Activated T-helper 2 cell treated with anti-CD3 and anti-CD28 coated beads, Interferon-gamma antibody, Interleukin-2, Interleukin-4, amounts not matched to agents 10 μg/mL and 5 μg/mL and 100 μg/mL, durations not matched to agents 14 hours and 24 hours and 36 hours (primary cell): ENCODE results near the gene ATP8B4. TPM values are rescaled to one million over a fixed set of nuclear protein-coding genes. Genes with fewer than 3 reads are reported as not detected.
"Not testable (repeated sequence)": the region's sequence is repeated elsewhere in the genome, so short reads cannot be mapped to it uniquely, and the experiment has no call there.

Experiments
- DNase-seq: peaks from one replicate; pipeline ENCODE4 v3.0.0; 2021; ENCODE audit warnings: low spot score
- H3K27ac Mint-ChIP-seq: one replicate; pipeline ENCODE4 v1.8.0; 2021; ENCODE audit warnings: mixed read lengths
- H3K27me3 Mint-ChIP-seq: one replicate; pipeline ENCODE4 v1.8.0; 2021; ENCODE audit warnings: low read depth, mixed read lengths
- H3K36me3 Mint-ChIP-seq: one replicate; pipeline ENCODE4 v1.8.0; 2021; ENCODE audit warnings: low read depth, mixed read lengths
- H3K4me1 Mint-ChIP-seq: one replicate; pipeline ENCODE4 v1.8.0; 2021; ENCODE audit warnings: low read depth, mixed read lengths
- H3K4me3 Mint-ChIP-seq: one replicate; pipeline ENCODE4 v1.8.0; 2021; ENCODE audit warnings: low read depth, mild to moderate bottlenecking, moderate library complexity, mixed read lengths
- H3K9me3 Mint-ChIP-seq: one replicate; pipeline ENCODE4 v1.8.0; 2021; ENCODE audit warnings: mixed read lengths
- intact Hi-C: fragments of 100-400 bp; cut with micrococcal nuclease; formaldehyde crosslinking; loops from one replicate; pipeline ENCODE4 v1.15.1; 2023
- total RNA-seq: library from RNA; stranded (reverse); gene quantifications from 2 replicates; pipeline ENCODE4 v1.2.3, GENCODE V29; 2022

ATP8B4 gene
- total RNA-seq, 1 donor from 2014 or later, result 75.3 TPM

DNA sequence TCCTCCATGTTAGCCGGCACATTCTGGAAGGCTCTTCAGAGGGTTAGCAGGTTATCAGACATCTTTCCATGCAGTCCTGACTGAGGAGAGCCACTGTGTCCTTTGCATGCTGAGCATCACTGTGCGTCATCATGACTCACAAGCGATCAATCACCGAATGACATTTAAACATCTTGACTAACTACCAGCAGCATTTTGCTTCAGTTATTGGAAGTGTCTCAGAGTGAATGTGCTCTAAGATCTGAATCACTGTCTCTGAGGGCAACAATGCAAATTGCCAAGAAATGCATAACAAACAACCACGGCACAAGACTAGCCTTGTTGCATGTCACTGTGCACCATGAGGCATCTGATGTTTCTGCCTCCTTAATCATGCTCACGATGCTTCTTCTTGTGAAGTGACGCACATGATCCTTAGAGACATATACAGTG lies 18.3 kb upstream of the ATP8B4 start:
- H3K4me1 Mint-ChIP-seq, result peaks cover 65% of the 10 kb centered on the region
- intact Hi-C loops, result loop anchor here (2.0 to 10.0 kb wide), 5 partner anchors 45 to 1210 kb away; partner anchors contain the start of genes AP4E1 and SLC27A2
- DNase-seq, result no peak
- H3K27me3 Mint-ChIP-seq, result no peaks in the 10 kb centered on the region
- H3K4me3 Mint-ChIP-seq, result peak overlapping the region; percentile 73
- peaks cover 5% of the 10 kb centered on the region for H3K9me3 Mint-ChIP-seq
- H3K36me3 Mint-ChIP-seq, result peaks cover 41% of the 10 kb centered on the region
- H3K27ac Mint-ChIP-seq, result peak overlapping the region; percentile 91

GRCh38 chr15:50135031-50135551 lies 16.1 kb upstream of the ATP8B4 start:
- peak; percentile 63 for DNase-seq
- peaks cover 62% of the 10 kb centered on the region for H3K4me1 Mint-ChIP-seq
- H3K27me3 Mint-ChIP-seq, result no peaks in the 10 kb centered on the region
- peak overlapping the region; percentile 49 for H3K4me3 Mint-ChIP-seq
- peaks cover 41% of the 10 kb centered on the region for H3K36me3 Mint-ChIP-seq
- H3K9me3 Mint-ChIP-seq, result peaks cover 18% of the 10 kb centered on the region
- intact Hi-C loops, result loop anchor here (1.0 to 10.0 kb wide), 10 partner anchors 17 to 1208 kb away; partner anchors contain the start of genes AP4E1, DTWD1 and FAM227B
- H3K27ac Mint-ChIP-seq, result peak overlapping the region; percentile 91

- Mint-ChIP-seq H3K27me3 (no peaks in the 10 kb centered on the region), H3K36me3 (peaks cover 43% of the 10 kb centered on the region), H3K4me1 (peaks cover 61% of the 10 kb centered on the region), H3K4me3 (peak overlapping the region; percentile 41), H3K27ac (peak overlapping the region; percentile 91), H3K9me3 (peaks cover 20% of the 10 kb centered on the region)
- DNase-seq, result no peak
- intact Hi-C loops, result loop anchor here (1.0 to 10.0 kb wide), 10 partner anchors 16 to 1207 kb away; partner anchors contain the start of genes AP4E1, DTWD1 and FAM227B
Measured at GRCh38 chr15:50134524-50135024, 15.5 kb upstream of the ATP8B4 start.

DNA sequence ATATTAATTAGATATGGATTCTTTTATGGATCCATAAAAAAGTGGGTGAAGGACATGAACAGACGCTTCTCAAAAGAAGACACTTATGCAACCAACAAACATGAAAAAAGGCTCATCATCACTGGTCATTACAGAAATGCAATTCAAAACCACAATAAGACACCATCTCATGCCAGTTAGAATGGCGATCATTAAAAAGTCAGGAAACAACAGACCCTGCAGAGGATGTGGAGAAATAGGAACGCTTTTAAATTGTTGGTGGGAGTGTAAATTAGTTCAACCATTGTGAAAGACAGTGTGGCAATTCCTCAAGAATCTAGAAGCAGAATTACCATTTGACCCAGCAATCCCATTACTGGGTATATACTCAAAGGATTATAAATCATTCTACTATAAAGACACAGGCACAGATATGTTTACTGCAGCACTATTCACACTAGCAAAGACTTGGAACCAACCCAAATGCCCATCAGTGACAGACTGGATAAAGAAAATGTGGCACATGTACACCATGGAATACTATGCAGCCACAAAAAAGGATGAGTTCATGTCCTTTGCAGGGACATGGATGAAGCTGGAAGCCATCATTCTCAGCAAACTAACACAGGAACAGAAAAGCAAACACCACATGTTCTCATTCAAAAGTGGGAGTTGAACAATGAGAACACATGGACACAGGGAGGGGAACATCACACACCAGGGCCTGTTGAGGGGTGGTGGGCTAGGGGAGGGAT lies 13.4 kb upstream of the ATP8B4 start:
- DNase-seq, H3K27me3 Mint-ChIP-seq, H3K4me3 Mint-ChIP-seq: not testable (repeated sequence)
- Mint-ChIP-seq H3K9me3 (peaks cover 25% of the 10 kb centered on the region), H3K4me1 (peaks cover 51% of the 10 kb centered on the region), H3K27ac (peak overlapping the region; percentile 88), H3K36me3 (peaks cover 50% of the 10 kb centered on the region)
- intact Hi-C loops, result loop anchor here (10.0 kb wide), 1 partner anchor 318 kb away; no protein-coding TSS in a partner anchor

- no peak for DNase-seq
- Mint-ChIP-seq H3K9me3 (peaks cover 31% of the 10 kb centered on the region), H3K4me1 (peaks cover 52% of the 10 kb centered on the region), H3K27ac (no peak overlapping the region), H3K27me3 (no peaks in the 10 kb centered on the region), H3K4me3 (no peak overlapping the region), H3K36me3 (peaks cover 51% of the 10 kb centered on the region)
- intact Hi-C loops, result loop anchor here (10.0 kb wide), 1 partner anchor 317 kb away; no protein-coding TSS in a partner anchor
Measured at GRCh38 chr15:50131617-50132016, 12.6 kb upstream of the ATP8B4 start.

- Mint-ChIP-seq H3K27ac (no peak overlapping the region), H3K9me3 (peaks cover 52% of the 10 kb centered on the region), H3K36me3 (peaks cover 67% of the 10 kb centered on the region), H3K4me3 (no peak overlapping the region), H3K27me3 (no peaks in the 10 kb centered on the region), H3K4me1 (peaks cover 42% of the 10 kb centered on the region)
- intact Hi-C loops, result no loop called here
- no peak for DNase-seq
Measured at GRCh38 chr15:50128266-50128665, 9.2 kb upstream of the ATP8B4 start.

DNA sequence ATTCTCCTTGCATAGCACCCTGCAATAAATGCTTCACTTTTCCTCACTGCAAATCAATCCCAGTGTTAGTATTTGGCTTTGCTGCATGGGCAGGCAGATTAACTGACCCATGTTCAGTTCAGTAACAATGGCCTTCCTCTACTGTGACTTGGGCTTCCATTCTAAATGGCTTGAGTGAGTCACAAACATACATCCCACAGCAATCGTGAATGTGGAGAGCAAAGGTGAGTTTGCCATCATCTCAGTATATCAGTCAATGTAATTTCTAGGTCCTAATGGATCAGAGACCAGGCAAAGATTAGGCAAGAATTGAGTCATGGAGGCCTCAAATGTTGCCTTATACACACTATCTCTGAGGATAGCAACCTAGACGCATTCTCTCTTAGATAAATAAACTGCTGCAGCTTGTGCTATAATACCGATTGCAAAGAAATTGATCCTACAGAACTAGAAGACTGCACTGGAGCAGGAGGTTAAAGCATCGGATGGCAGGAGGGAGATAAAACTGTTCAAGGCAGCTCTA lies 8.3 kb upstream of the ATP8B4 start:
- H3K27ac Mint-ChIP-seq, result peak overlapping the region; percentile 64
- intact Hi-C loops, result no loop called here
- no peaks in the 10 kb centered on the region for H3K27me3 Mint-ChIP-seq
- DNase-seq, result no peak
- peaks cover 49% of the 10 kb centered on the region for H3K9me3 Mint-ChIP-seq
- no peak overlapping the region for H3K4me3 Mint-ChIP-seq
- peaks cover 68% of the 10 kb centered on the region for H3K36me3 Mint-ChIP-seq
- peaks cover 37% of the 10 kb centered on the region for H3K4me1 Mint-ChIP-seq

GRCh38 chr15:50126072-50126471 lies 7.0 kb upstream of the ATP8B4 start:
- Mint-ChIP-seq H3K27me3 (no peaks in the 10 kb centered on the region), H3K4me3 (no peak overlapping the region), H3K9me3 (peaks cover 43% of the 10 kb centered on the region), H3K4me1 (peaks cover 46% of the 10 kb centered on the region), H3K36me3 (peaks cover 67% of the 10 kb centered on the region), H3K27ac (peak overlapping the region; percentile 14)
- DNase-seq, result no peak
- intact Hi-C loops, result no loop called here

DNA sequence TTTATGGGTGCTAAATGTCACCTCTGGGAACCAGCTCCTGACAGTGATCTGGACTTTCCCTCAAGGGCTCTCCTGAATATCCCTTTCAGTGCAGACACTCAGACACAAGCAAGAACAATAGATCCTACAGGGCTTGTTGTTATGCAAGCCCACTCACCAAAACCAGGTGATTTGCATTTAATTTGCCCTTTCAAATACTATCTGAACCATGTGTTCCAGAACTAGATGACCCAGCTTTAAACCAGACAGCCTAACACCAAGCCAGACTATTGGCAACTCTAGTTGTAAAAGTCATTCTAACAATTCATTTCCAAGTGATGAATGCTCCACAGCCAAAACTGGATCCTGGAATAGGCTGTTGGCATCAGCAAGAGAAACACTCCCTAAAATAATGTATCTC lies 5.6 kb upstream of the ATP8B4 start:
- Mint-ChIP-seq H3K4me1 (peaks cover 46% of the 10 kb centered on the region), H3K27ac (no peak overlapping the region), H3K4me3 (no peak overlapping the region), H3K27me3 (no peaks in the 10 kb centered on the region), H3K9me3 (peaks cover 34% of the 10 kb centered on the region), H3K36me3 (peaks cover 58% of the 10 kb centered on the region)
- intact Hi-C loops, result no loop called here
- DNase-seq, result no peak

DNA sequence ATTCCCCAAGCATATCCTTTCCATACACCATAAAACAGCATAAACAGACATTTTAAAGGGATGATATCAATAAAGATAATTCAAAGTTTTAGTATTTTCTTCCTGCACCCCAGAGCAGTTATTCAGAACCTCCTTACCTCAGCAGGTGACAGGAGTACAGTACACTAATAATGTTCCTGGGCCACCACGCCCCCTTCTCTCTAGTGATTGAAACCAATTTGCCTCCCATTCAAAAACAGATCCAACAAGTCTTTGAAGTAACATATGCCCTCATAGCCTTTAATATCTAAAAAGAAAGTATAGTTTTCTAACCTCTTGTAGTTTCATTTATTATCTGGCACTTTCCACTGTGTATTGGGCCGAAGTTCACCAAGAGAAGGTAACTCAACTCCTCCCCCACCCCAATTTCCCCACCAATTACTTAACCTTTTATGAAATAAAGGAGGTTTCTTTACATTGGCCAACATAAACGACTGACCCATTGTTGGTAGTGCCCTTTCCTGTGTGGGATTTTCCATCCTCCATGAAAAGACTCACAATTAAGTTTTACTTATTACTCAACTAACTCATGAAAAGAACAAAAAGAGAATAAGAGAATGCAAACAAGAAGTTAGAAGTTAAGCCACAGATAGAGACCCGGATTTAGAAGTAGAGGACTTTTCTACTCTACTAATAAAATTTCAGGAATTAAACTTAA lies 5.0 kb upstream of the ATP8B4 start:
- intact Hi-C loops, result no loop called here
- no peaks in the 10 kb centered on the region for H3K27me3 Mint-ChIP-seq
- peaks cover 51% of the 10 kb centered on the region for H3K4me1 Mint-ChIP-seq
- no peak overlapping the region for H3K4me3 Mint-ChIP-seq
- H3K36me3 Mint-ChIP-seq, result peaks cover 53% of the 10 kb centered on the region
- DNase-seq, result no peak
- H3K27ac Mint-ChIP-seq, result peak overlapping the region; percentile 20
- H3K9me3 Mint-ChIP-seq, result peaks cover 29% of the 10 kb centered on the region

- no peak for DNase-seq
- peaks cover 24% of the 10 kb centered on the region for H3K9me3 Mint-ChIP-seq
- H3K27me3 Mint-ChIP-seq, result no peaks in the 10 kb centered on the region
- H3K4me3 Mint-ChIP-seq, result no peak overlapping the region
- H3K4me1 Mint-ChIP-seq, result peaks cover 52% of the 10 kb centered on the region
- H3K27ac Mint-ChIP-seq, result no peak overlapping the region
- H3K36me3 Mint-ChIP-seq, result peaks cover 55% of the 10 kb centered on the region
- intact Hi-C loops, result no loop called here
Measured at GRCh38 chr15:50120729-50121128, 1.7 kb upstream of the ATP8B4 start.

GRCh38 chr15:50117431-50118027 lies 1.5 kb downstream of the ATP8B4 start:
- intact Hi-C loops, result loop anchor here (1.0 to 5.0 kb wide), 2 partner anchors 18 to 65 kb away; partner anchors contain the start of gene SLC27A2
- peaks cover 52% of the 10 kb centered on the region for H3K36me3 Mint-ChIP-seq
- peaks cover 55% of the 10 kb centered on the region for H3K4me1 Mint-ChIP-seq
- H3K4me3 Mint-ChIP-seq, result peak overlapping the region; percentile 84
- H3K27me3 Mint-ChIP-seq, result no peaks in the 10 kb centered on the region
- peaks cover 6% of the 10 kb centered on the region for H3K9me3 Mint-ChIP-seq
- no peak for DNase-seq
- peak overlapping the region; percentile 77 for H3K27ac Mint-ChIP-seq
